HepG2 (cell line): Measurements from ENCODE around the gene OGFOD3. TPM values are rescaled to one million over a fixed set of nuclear protein-coding genes. Genes with fewer than 3 reads are reported as not detected.

Source experiments
- ELF4 ChIP-seq: sonication (generic); formaldehyde crosslinking; IDR thresholded peaks from 2 replicates; pipeline ENCODE4 v1.5.0; 2020; ENCODE audit warnings: missing genetic modification reagents, mild to moderate bottlenecking, moderate library complexity, borderline replicate concordance
- FOXK1 ChIP-seq: sonication (generic); formaldehyde crosslinking; IDR thresholded peaks from 2 replicates; pipeline ENCODE4 v1.4.0; 2020; ENCODE audit warnings: low read depth, missing genetic modification reagents, borderline replicate concordance
- HDAC2 ChIP-seq: sonication (generic); formaldehyde crosslinking; IDR thresholded peaks from 2 replicates; pipeline ENCODE4 v1.4.0; 2020; ENCODE audit warnings: missing genetic modification reagents
- HNRNPH1 ChIP-seq: fragments of 200-400 bp; formaldehyde crosslinking; optimal IDR thresholded peaks from 2 replicates; pipeline ENCODE3; 2017; ENCODE audit warnings: mild to moderate bottlenecking, low read depth, low read length
- PHF8 ChIP-seq: sonication (generic); formaldehyde crosslinking; IDR thresholded peaks from 2 replicates; pipeline ENCODE4 v1.5.0; 2020; ENCODE audit warnings: missing genetic modification reagents
- RBM39 ChIP-seq: fragments of 200-400 bp; formaldehyde crosslinking; IDR thresholded peaks from one replicate; pipeline ENCODE4 v1.6.1; 2018; ENCODE audit warnings: antibody characterized with exemption, mild to moderate bottlenecking, low read depth, low read length; ENCODE audit not compliant: poor library complexity, severe bottlenecking
- SIX4 ChIP-seq: sonication (generic); formaldehyde crosslinking; IDR thresholded peaks from 2 replicates; pipeline ENCODE4 v1.4.0; 2020; ENCODE audit warnings: missing genetic modification reagents
- ZFX ChIP-seq: sonication (generic); formaldehyde crosslinking; IDR thresholded peaks from 2 replicates; pipeline ENCODE4 v1.4.0; 2020; ENCODE audit warnings: mild to moderate bottlenecking, low read depth, missing genetic modification reagents, moderate library complexity
- ZMAT3 ChIP-seq: sonication (generic); formaldehyde crosslinking; conservative IDR thresholded peaks from 2 replicates; pipeline ENCODE4 v1.7.0; 2021; ENCODE audit warnings: missing genetic modification reagents
- ZMYM2 ChIP-seq: sonication (generic); formaldehyde crosslinking; IDR thresholded peaks from 2 replicates; pipeline ENCODE4 v1.8.0; 2022; ENCODE audit warnings: mild to moderate bottlenecking, missing genetic modification reagents
- ZNF256 ChIP-seq: sonication (generic); formaldehyde crosslinking; conservative IDR thresholded peaks from 2 replicates; pipeline ENCODE4 v1.4.0; 2020; ENCODE audit warnings: missing genetic modification reagents
- ZNF274 ChIP-seq: sonication (generic); formaldehyde crosslinking; IDR thresholded peaks from 2 replicates; pipeline ENCODE4 v1.5.1; 2020; ENCODE audit warnings: mild to moderate bottlenecking, missing genetic modification reagents
- ZNF547 ChIP-seq: sonication (generic); formaldehyde crosslinking; IDR thresholded peaks from 2 replicates; pipeline ENCODE4 v1.5.1; 2020; ENCODE audit warnings: mild to moderate bottlenecking, missing genetic modification reagents
- ZNF563 ChIP-seq: sonication (generic); formaldehyde crosslinking; IDR thresholded peaks from 2 replicates; pipeline ENCODE4 v1.8.0; 2022; ENCODE audit warnings: mild to moderate bottlenecking, moderate library complexity, missing genetic modification reagents
- ZNF629 ChIP-seq: sonication (generic); formaldehyde crosslinking; conservative IDR thresholded peaks from 2 replicates; pipeline ENCODE4 v1.5.0; 2020; ENCODE audit warnings: missing genetic modification reagents
- ZNF704 ChIP-seq: sonication (generic); formaldehyde crosslinking; IDR thresholded peaks from 2 replicates; pipeline ENCODE4 v1.8.1; 2023; ENCODE audit warnings: mild to moderate bottlenecking, inconsistent platforms, moderate library complexity, missing genetic modification reagents, borderline replicate concordance
- ZNF75D ChIP-seq: sonication (generic); formaldehyde crosslinking; IDR thresholded peaks from 2 replicates; pipeline ENCODE4 v1.8.1; 2023; ENCODE audit warnings: missing genetic modification reagents, mild to moderate bottlenecking, borderline replicate concordance
- polyA plus RNA-seq, 8 experiments: library from polyadenylated mRNA; depleted of rRNA in 3 of 8; stranded (reverse) in 7 of 8; unstranded in 1 of 8; fragments of >200 nt; fragmentation: Illumina TruSeq in 4 of 8; extraction: Trizol in 4 of 8; gene quantifications; 2 replicates each; pipeline versions ENCODE4 v1.2.1 to v1.2.3, GENCODE V29; 2011 to 2016; ENCODE audit warnings: low read depth in 4 of 8, missing spikeins in 1 of 8, mixed read lengths in 1 of 8; ENCODE audit not compliant: insufficient read depth in 1 of 8
- total RNA-seq, 5 experiments: library from RNA; depleted of rRNA; stranded (reverse); fragments of >200 nt; fragmentation: Illumina TruSeq; extraction: Trizol; gene quantifications; 2 replicates each; pipeline ENCODE4 v1.2.3, GENCODE V29; 2016; ENCODE audit warnings: low read depth in 1 of 5
- TF ChIP-seq, protein P1 (sequence below): IDR thresholded peaks from 2 replicates; pipeline ENCODE4 v1.6.1; 2016; ENCODE audit warnings: low read depth, borderline replicate concordance
- TF ChIP-seq, protein P2 (sequence below): sonication (generic); formaldehyde crosslinking; IDR thresholded peaks from 2 replicates; pipeline ENCODE4 v1.4.0; 2020; ENCODE audit warnings: missing genetic modification reagents
- TF ChIP-seq, protein P3 (sequence below), 2 experiments: IDR thresholded peaks; 2 replicates each; pipeline ENCODE4 v1.6.1; 2011 to 2012; ENCODE audit warnings: low read length in 2 of 2, borderline replicate concordance in 1 of 2, low read depth in 1 of 2, mild to moderate bottlenecking in 1 of 2, moderate library complexity in 1 of 2

OGFOD3 gene
- total and polyA plus RNA-seq, 2 of the 13 experiments (the other 11 are each of a cell fraction or from before 2014, with no cell fraction given), result 40.0 to 42.1 TPM

- TF ChIP-seq ZMAT3 (CRISPR knock-in tag), result peak; percentile 89; the same call in 1 of the 2 replicates
- TF ChIP-seq, protein P1, sequence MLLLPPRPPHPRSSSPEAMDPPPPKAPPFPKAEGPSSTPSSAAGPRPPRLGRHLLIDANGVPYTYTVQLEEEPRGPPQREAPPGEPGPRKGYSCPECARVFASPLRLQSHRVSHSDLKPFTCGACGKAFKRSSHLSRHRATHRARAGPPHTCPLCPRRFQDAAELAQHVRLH (CRISPR knock-in tag), result peak; percentile 99
- peak; percentile 79; the same call in 1 of the 2 replicates for TF ChIP-seq ZFX (CRISPR knock-in tag)
- no peak for TF ChIP-seq ELF4 (CRISPR knock-in tag)
- peak; percentile 30; the same call in 1 of the 2 replicates for TF ChIP-seq PHF8 (CRISPR knock-in tag)
- peak; percentile 79; the same call in 1 of the 2 replicates for TF ChIP-seq ZNF256 (CRISPR knock-in tag)
- peak; percentile 74; the same call in 1 of the 2 replicates for TF ChIP-seq ZNF547 (CRISPR knock-in tag)
- peak; percentile 97 for TF ChIP-seq FOXK1 (CRISPR knock-in tag)
- peak; percentile 3 for TF ChIP-seq RBM39
- TF ChIP-seq HNRNPH1, result no peak
- no peak for TF ChIP-seq ZNF704
- peak; percentile 45; the same call in 1 of the 2 replicates for TF ChIP-seq ZNF629 (CRISPR knock-in tag)
- peak; percentile 99 for TF ChIP-seq HDAC2 (CRISPR knock-in tag)
- peak; percentile 75 for TF ChIP-seq ZMYM2 (CRISPR knock-in tag)
- TF ChIP-seq ZNF274 (CRISPR knock-in tag), result peak; percentile 40; the same call in 1 of the 2 replicates
- no peak; the same call in 1 of the 2 replicates for TF ChIP-seq ZNF563 (CRISPR knock-in tag)
- TF ChIP-seq, protein P2, sequence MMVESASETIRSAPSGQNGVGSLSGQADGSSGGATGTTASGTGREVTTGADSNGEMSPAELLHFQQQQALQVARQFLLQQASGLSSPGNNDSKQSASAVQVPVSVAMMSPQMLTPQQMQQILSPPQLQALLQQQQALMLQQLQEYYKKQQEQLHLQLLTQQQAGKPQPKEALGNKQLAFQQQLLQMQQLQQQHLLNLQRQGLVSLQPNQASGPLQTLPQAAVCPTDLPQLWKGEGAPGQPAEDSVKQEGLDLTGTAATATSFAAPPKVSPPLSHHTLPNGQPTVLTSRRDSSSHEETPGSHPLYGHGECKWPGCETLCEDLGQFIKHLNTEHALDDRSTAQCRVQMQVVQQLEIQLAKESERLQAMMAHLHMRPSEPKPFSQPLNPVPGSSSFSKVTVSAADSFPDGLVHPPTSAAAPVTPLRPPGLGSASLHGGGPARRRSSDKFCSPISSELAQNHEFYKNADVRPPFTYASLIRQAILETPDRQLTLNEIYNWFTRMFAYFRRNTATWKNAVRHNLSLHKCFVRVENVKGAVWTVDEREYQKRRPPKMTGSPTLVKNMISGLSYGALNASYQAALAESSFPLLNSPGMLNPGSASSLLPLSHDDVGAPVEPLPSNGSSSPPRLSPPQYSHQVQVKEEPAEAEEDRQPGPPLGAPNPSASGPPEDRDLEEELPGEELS (CRISPR knock-in tag), result peak; percentile 100
- TF ChIP-seq ZNF75D (CRISPR knock-in tag), result no peak
- TF ChIP-seq SIX4, result peak; percentile 94
- TF ChIP-seq, protein P3, sequence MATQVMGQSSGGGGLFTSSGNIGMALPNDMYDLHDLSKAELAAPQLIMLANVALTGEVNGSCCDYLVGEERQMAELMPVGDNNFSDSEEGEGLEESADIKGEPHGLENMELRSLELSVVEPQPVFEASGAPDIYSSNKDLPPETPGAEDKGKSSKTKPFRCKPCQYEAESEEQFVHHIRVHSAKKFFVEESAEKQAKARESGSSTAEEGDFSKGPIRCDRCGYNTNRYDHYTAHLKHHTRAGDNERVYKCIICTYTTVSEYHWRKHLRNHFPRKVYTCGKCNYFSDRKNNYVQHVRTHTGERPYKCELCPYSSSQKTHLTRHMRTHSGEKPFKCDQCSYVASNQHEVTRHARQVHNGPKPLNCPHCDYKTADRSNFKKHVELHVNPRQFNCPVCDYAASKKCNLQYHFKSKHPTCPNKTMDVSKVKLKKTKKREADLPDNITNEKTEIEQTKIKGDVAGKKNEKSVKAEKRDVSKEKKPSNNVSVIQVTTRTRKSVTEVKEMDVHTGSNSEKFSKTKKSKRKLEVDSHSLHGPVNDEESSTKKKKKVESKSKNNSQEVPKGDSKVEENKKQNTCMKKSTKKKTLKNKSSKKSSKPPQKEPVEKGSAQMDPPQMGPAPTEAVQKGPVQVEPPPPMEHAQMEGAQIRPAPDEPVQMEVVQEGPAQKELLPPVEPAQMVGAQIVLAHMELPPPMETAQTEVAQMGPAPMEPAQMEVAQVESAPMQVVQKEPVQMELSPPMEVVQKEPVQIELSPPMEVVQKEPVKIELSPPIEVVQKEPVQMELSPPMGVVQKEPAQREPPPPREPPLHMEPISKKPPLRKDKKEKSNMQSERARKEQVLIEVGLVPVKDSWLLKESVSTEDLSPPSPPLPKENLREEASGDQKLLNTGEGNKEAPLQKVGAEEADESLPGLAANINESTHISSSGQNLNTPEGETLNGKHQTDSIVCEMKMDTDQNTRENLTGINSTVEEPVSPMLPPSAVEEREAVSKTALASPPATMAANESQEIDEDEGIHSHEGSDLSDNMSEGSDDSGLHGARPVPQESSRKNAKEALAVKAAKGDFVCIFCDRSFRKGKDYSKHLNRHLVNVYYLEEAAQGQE (IDR thresholded peaks at IDR 0.05; ENCODE audit: borderline replicate concordance in 1 of 2, low read depth in 1 of 2, low read length in 2 of 2), result no peak
Measured at GRCh38 chr17:82346342-82347300, 71.8 kb downstream of the OGFOD3 start (continued).
